ENCODE measurements around the gene PEF1.

The PEF1 gene

DNA sequence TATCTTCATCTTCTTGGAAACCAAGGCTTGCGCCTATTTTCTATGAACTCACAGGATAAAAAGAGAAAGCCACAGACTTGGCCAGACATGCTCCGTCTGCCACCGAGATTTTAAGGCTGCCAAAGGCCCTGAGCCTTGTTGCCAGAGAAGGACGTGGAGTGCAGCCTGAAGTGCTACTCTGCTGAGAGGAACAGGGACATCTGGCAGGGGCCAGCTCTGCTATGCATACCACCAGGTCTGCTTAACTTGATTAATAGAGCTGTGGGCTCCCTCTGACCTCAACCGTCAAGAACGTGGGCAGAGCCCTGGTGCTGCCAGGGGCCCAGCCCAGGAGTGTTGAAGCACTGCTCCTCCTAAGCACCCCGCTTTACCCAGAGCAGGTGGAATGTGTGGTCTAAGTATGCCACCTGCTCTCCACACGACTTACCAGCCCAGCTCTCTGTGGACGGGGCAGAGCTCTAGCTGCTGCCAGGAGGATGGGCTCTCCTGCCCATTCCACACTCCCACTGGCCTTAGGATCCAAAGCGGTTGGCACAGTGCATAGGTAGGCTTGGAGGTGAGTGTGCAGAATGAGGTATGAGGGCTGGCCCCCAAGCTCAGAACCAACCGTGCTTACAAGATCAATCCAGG, 16.6 kb downstream of the PEF1 start:
- no peak overlapping the region for H3K27ac ChIP-seq (ENCODE audit: low read length)
- 0 out of 2 replicates have a peak, but pooled peaks cover 3% of the 10 kb centered on the region for H3K36me3 ChIP-seq (replicated peaks; ENCODE audit: insufficient read depth, low read length)
- H3K4me3 ChIP-seq (ENCODE audit: low read length): no peak overlapping the region
- TF ChIP-seq EZH2phosphoT487 (IDR thresholded peaks at IDR 0.05; ENCODE audit: low read length): no peak
- TF ChIP-seq EZH2 (optimal IDR thresholded peaks at IDR 0.05; ENCODE audit: low read depth, low read length): no peak
- no peak for TF ChIP-seq CTCF (IDR thresholded peaks at IDR 0.05; ENCODE audit: low read length)
- no peaks in the 10 kb centered on the region for H3K9me2 ChIP-seq (replicated peaks; ENCODE audit: insufficient read depth, low read length)
- DNase-seq: no peak
- no peaks in the 10 kb centered on the region for H4K20me1 ChIP-seq (ENCODE audit: insufficient read depth, low read length)
- H3K9ac ChIP-seq (ENCODE audit: low read length): no peak overlapping the region
- H3K27me3 ChIP-seq (replicated peaks; ENCODE audit: insufficient read depth, low read length): no peaks in the 10 kb centered on the region
- no peaks in the 10 kb centered on the region for H3K4me1 ChIP-seq (ENCODE audit: low read length)
- no peaks in the 10 kb centered on the region for H3F3A ChIP-seq (ENCODE audit: insufficient read depth, low read length)
- no peak overlapping the region for H3K4me2 ChIP-seq (ENCODE audit: low read depth, low read length)
- no peaks in the 10 kb centered on the region for H3K79me2 ChIP-seq (ENCODE audit: low read length)
- no peaks in the 10 kb centered on the region for H3K9me3 ChIP-seq (replicated peaks; ENCODE audit: insufficient read depth, low read length)
- H2AFZ ChIP-seq (ENCODE audit: low read length): no peak overlapping the region

DNA sequence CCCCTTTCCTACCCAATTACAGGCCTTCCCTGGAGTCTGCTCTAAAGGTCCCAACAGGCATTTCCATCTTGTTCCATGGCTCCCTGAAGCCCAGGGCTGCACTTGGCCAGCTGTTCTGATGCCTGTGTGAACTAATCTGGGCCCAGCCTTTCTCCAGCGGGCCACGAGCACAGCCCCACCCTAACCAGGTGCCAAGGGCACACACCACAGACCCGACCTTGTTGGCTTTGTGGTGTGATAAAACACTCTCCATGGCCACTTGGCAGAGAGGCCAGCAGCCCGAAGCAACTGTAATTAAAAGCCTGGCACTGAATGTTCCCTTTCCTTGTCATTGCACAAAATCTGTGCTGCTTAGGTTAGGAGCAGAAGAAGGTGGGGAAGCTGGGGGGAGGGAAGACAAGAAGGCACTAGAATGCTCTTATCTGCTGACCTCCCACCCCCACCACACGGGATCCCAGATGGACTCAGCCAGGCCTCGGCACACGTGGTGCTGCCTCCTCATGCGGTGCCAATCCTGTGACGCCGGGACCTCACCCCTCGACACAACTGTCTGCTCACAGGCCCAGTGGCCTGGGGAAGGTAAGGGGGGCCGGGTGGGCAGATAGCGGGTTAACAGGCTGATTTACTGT, 17.3 kb downstream of the PEF1 start:
- Histone ChIP-seq H2AFZ (ENCODE audit: low read length) (no peak overlapping the region), H3K9me3 (replicated peaks; ENCODE audit: insufficient read depth, low read length) (no peaks in the 10 kb centered on the region), H3K4me3 (ENCODE audit: low read length) (no peak overlapping the region), H3K36me3 (replicated peaks; ENCODE audit: insufficient read depth, low read length) (0 out of 2 replicates have a peak, but pooled peaks cover 3% of the 10 kb centered on the region), H4K20me1 (ENCODE audit: insufficient read depth, low read length) (no peaks in the 10 kb centered on the region), H3K27me3 (replicated peaks; ENCODE audit: insufficient read depth, low read length) (no peaks in the 10 kb centered on the region), H3F3A (ENCODE audit: insufficient read depth, low read length) (no peaks in the 10 kb centered on the region), H3K27ac (ENCODE audit: low read length) (no peak overlapping the region), H3K4me1 (ENCODE audit: low read length) (no peaks in the 10 kb centered on the region), H3K4me2 (ENCODE audit: low read depth, low read length) (no peak overlapping the region), H3K9me2 (replicated peaks; ENCODE audit: insufficient read depth, low read length) (no peaks in the 10 kb centered on the region), H3K9ac (ENCODE audit: low read length) (no peak overlapping the region), H3K79me2 (ENCODE audit: low read length) (no peaks in the 10 kb centered on the region)
- TF ChIP-seq EZH2phosphoT487 (IDR thresholded peaks at IDR 0.05; ENCODE audit: low read length) (no peak), CTCF (IDR thresholded peaks at IDR 0.05; ENCODE audit: low read length) (no peak), EZH2 (optimal IDR thresholded peaks at IDR 0.05; ENCODE audit: low read depth, low read length) (no peak)
- no peak for DNase-seq

DNA sequence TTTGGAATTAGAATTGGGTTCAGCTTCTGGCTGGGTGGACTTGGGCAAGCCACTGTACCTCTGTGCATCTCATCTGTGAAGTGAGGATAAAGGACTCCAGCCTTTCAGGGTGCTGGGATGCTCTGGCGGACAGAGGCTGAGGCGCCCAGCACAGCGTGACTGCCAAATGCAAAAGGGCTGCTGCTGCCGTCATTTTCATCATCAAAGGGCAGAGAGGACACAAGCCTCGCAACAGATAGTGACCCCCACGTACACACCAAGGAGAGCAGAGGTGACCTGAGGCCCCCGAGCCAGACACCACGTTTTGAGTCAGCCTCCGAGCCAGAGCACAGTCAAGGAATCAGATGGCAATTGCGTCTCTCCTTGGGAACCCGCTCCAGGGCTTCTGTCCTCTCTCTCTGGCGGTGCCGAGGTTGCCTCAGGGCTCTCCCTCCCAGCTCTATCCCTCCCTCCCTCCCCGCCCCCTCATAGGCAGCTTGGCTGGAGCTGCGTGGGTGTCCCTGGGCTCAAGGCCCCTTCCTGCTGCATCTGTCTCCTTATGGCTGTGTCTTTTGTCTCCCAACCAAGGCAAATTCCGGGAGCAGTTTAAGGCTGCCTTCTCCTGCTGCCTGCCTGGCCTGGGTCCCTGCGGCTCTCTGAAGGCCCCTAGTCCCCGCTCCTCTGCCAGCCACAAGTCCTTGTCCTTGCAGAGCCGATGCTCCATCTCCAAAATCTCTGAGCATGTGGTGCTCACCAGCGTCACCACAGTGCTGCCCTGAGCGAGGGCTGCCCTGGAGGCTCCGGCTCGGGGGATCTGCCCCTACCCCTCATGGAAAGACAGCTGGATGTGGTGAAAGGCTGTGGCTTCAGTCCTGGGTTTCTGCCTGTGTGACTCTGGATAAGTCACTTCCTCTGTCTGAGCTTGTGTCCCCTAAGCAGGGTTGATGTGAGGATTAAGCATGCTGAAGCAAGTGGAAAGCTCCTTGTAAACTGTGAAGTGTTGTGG, 18.2 kb downstream of the PEF1 start:
- Histone ChIP-seq H3K9ac (ENCODE audit: low read length) (no peak overlapping the region), H3K79me2 (ENCODE audit: low read length) (no peaks in the 10 kb centered on the region), H3K4me3 (ENCODE audit: low read length) (no peak overlapping the region), H3K27ac (ENCODE audit: low read length) (no peak overlapping the region), H3K4me2 (ENCODE audit: low read depth, low read length) (no peak overlapping the region), H3K4me1 (ENCODE audit: low read length) (no peaks in the 10 kb centered on the region), H3K9me2 (replicated peaks; ENCODE audit: insufficient read depth, low read length) (no peaks in the 10 kb centered on the region), H3K27me3 (replicated peaks; ENCODE audit: insufficient read depth, low read length) (no peaks in the 10 kb centered on the region), H2AFZ (ENCODE audit: low read length) (no peak overlapping the region), H3F3A (ENCODE audit: insufficient read depth, low read length) (no peaks in the 10 kb centered on the region), H3K9me3 (replicated peaks; ENCODE audit: insufficient read depth, low read length) (no peaks in the 10 kb centered on the region), H4K20me1 (ENCODE audit: insufficient read depth, low read length) (no peaks in the 10 kb centered on the region), H3K36me3 (replicated peaks; ENCODE audit: insufficient read depth, low read length) (no peaks in the 10 kb centered on the region)
- no peak for TF ChIP-seq CTCF (IDR thresholded peaks at IDR 0.05; ENCODE audit: low read length)
- no peak for TF ChIP-seq EZH2phosphoT487 (IDR thresholded peaks at IDR 0.05; ENCODE audit: low read length)
- TF ChIP-seq EZH2 (optimal IDR thresholded peaks at IDR 0.05; ENCODE audit: low read depth, low read length): no peak
- no peak for DNase-seq
